DMS79 (cell line): ENCODE results near the gene DIRAS2.
A peak's percentile ranks its signal among the peaks of the same experiment; 100 is the strongest.

Experiments
- DNase-seq: peaks from one replicate; lab custom pipeline; 2025; lab: John Stamatoyannopoulos, UW

DIRAS2 gene

GRCh38 chr9:90612957-90613356 is 29.7 kb downstream of the DIRAS2 start:
- no peak for DNase-seq

- no peak for DNase-seq
Measured at GRCh38 chr9:90611568-90611967, 31.1 kb downstream of the DIRAS2 start.

- no peak for DNase-seq
Measured at GRCh38 chr9:90611121-90611520, 31.5 kb downstream of the DIRAS2 start.

GRCh38 chr9:90607701-90608516 is 34.7 kb downstream of the DIRAS2 start:
- no peak for DNase-seq

GRCh38 chr9:90600029-90600428 is 42.6 kb downstream of the DIRAS2 start:
- no peak for DNase-seq

- no peak for DNase-seq
Measured at GRCh38 chr9:90598191-90598590, 44.4 kb downstream of the DIRAS2 start.

GRCh38 chr9:90593646-90594045 is 49.0 kb downstream of the DIRAS2 start:
- no peak for DNase-seq

- DNase-seq: no peak
Measured at GRCh38 chr9:90580576-90580975, 62.0 kb downstream of the DIRAS2 start.

GRCh38 chr9:90579181-90579580 is 63.4 kb downstream of the DIRAS2 start:
- no peak for DNase-seq

GRCh38 chr9:90578126-90578815 is 64.4 kb downstream of the DIRAS2 start:
- DNase-seq: no peak

- no peak for DNase-seq
Measured at GRCh38 chr9:90569511-90569910, 73.1 kb downstream of the DIRAS2 start.

- DNase-seq: peak; percentile 68
Measured at GRCh38 chr9:90568667-90569066, 74.0 kb downstream of the DIRAS2 start.

GRCh38 chr9:90562229-90562628 is 80.4 kb downstream of the DIRAS2 start:
- no peak for DNase-seq
